CMK (cell line): ENCODE data around the gene PACRG.

ENCODE experiments used
- DNase-seq: peaks from one replicate; pipeline ENCODE4 v3.0.0-alpha.2; 2010; ENCODE audit warnings: low read depth

The PACRG gene

DNA sequence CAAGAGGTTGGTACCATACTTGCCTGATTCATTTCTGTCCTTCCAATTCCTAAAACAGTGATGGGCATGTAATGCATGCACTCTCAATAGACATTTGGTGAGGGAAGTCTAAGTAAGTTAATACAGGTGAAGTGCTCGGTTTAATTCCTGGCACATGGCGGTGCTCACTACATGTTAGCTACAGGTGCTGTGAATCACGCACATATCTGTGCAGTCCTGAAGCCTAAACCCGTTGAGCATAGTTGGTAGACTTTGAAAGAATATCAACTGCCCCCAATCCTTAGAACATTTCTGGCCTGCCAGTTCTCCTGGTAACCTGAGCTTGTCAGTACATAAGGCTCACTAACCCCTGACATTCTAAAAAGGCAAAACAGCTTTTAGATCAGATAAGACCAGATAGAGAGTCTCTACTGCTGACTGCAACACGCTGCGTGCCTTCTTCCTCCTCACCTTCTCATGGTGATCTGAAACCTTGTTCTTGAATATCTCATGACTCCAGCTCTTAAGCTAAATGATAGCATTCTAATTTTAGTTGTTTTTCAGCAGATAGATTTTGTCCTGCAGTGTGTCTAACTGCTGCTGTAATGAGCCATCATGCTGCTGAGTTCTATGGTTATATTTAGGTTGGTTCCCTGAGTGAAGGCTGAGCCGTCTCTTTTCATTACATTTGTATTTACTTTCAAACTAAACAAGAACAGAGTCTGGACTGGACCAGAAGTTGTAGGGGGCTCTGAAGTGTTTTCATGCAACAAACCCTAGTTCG lies 358.3 kb downstream of the PACRG start:
- DNase-seq = no peak

DNA sequence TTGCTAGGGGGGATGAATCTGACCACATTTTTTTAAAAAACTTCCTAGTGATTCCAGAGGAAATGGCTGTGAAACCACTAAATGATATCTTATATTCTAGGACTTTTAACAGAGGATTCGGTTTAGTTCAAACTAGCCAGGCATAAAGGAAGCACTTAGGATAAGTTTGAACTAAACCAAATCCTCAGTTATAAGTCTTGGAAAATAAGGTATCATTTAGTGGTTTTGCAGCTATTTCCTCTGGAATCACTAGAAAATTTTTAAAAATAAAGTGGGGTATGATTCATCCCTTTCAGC lies 358.8 kb downstream of the PACRG start:
- DNase-seq = no peak

DNA sequence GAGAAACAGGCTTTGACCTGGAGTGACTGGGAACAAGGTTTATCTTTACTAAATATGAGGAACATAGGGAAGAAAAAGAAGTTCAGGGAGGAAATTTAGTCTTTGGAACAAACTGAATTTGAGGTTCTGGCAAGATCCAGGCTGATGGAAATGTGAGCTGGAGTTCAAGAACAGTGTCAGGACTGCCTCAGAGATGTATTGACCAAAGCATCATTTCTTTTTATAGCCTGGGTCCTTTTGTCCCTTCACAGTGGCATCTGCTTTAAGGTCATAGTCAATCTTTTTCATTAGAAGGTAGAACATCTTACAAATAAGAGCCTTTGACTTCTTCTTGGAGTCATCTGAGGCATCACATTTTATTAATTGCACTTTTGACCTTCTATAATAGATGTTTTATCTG lies 360.2 kb downstream of the PACRG start:
- DNase-seq = no peak

DNA sequence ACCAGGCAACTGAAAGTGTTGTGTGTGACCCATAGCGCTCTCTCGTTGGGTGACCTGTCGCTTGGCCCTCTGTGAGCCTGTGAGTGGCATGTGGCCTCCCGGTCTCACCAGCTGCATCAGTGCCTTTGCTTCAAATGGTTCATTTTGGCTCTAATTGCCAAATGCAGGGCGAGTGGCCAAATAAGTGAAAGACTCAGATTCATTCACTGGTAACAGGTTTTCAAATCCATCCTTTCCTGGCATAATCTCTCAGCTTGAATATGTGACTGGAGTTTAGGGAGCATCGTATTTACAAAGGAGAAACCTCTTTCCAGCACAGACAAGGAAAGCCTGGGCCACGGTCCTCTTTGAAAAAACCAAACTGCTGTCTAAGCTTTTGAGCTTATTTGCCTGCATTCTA lies 365.1 kb downstream of the PACRG start:
- DNase-seq = no peak

DNA sequence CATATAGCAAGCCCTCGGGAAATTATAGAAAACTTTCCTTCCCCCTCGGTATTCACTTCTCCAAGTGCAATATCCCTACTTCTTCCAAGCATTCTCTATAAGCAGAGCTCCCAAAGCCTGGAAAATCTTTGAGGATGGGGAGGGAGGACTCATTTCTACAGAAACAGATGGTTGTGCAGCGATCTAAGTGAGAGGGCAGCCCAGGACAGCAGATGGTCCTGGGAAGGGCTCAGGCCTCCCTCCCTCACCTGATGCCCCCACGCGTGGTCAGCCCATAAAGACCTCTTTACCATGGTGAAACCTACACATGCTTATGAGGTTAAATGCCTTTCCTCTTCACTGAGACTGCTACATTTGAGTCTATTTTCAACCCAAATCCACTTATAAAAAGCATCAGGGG lies 367.1 kb downstream of the PACRG start:
- DNase-seq = no peak

DNA sequence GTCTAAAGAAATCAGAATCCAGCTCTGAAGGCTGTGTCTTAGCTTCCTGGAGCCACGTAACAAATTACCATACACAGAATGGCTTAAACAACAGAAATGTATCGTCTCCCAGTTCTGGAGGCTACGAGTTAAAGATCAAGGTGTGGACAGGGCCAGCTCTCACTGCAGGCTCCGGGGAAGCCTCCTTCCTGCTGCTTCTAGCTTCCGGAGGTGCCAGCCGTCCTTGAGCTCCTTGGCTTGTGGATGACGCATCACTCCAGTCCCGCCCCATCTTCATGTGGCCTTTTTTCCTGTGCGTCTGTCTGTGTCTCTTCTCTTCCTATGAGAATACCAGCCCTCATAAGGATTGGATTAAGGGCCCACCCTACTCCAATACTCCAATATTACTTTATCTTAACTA lies 367.6 kb downstream of the PACRG start:
- DNase-seq = no peak

DNA sequence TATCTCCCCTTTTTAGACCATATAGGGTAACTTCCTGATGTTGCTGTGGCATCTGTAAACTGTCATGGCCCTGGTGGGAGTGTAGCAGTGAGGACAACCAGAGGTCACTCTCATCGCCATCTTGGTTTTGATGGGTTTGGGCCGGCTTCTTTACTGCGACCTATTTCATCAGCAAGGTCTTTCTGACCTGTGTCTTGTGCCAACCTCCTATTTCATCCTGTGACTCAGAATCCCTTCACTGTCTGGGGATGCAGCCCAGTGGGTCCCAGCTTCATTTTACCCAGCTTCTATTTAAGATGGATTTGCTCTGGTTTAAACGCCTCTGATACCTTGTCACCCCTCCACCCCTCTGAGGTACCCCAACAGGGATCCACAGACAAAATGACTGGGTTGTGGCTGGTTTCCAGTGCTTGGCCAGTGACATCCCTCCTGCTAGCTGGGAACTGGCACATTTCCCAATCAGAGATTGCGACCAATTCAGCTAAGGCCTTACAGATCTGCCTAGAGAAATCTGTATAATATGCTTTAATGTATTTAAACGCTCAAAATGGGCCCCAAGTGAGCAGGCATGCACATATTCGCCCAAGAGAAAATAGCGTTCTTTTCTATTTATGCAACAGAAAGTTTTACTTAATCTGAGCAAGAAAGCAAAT lies 371.2 kb downstream of the PACRG start:
- no peak for DNase-seq

DNA sequence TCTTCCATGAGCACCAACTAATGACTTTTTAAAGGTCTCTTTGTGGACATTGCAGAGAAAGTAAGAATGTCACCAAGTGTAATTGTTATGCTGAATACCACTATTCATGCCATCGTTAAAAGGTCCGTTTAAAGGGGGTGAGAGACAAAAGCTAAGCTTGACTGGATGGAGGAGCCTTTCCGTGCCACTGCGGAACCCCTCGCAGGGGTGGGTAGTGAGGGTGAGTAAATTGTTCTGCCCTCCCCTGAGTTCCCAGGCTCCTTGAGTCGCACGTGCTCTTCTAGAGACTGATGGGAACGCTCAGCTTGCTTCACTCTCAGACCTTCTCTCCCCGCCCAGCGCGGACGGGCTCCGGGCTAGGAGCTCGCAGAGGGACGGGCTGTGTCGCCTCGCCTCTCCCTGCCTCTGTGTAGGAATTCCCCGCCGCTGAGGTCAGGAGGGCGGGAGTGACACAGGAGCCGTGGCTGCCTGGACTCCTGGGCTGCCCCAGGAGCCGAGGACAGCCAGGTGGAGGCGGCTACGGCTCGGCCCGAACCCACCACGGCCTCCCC lies 371.9 kb downstream of the PACRG start:
- no peak for DNase-seq

DNA sequence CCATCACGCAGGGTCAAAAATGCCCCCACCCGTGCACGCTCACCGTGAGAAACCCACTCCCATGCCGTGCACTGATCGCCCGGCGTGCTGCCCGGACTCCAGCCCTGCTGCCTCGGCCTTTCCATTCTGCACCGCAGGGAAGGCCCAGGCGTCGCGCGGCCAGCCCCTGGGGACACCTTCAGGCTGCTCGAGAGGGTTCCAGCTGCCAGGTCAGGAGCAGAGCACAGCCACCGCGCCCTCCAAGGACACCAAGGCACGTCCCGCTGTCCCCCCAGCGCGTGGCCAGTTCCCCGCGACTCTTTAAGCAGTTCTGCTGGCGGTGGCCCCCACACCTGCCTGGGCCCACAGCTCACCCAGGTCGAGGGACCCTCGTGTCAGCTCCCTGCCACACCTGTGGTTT lies 372.5 kb downstream of the PACRG start:
- no peak for DNase-seq

DNA sequence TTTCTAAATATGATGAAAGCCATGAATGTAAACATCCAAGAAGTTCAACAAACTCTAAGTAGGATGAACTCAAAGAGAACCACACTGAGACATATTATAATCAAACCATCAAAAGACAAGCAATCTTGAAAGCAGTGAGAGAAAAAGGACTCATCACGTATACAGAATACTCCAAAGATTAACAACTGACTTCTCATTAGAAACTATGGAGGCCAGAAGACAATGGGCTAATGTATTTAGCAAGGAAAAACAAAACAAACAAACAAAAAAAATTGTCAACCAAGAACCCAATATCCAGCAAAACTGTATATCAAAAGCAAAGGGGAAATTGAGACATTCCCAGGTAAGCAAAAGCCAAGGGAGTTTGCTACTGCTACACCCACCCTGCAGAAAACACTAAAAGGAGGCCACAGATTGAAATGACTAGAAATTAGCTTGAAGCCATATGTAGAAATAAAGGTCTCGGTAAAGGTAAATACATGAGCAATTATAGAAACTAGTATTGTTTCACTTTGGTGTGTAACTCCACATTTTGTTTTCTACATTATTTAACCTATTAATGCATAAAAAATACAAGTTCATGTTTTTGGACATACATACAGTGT lies 385.7 kb downstream of the PACRG start:
- no peak for DNase-seq

DNA sequence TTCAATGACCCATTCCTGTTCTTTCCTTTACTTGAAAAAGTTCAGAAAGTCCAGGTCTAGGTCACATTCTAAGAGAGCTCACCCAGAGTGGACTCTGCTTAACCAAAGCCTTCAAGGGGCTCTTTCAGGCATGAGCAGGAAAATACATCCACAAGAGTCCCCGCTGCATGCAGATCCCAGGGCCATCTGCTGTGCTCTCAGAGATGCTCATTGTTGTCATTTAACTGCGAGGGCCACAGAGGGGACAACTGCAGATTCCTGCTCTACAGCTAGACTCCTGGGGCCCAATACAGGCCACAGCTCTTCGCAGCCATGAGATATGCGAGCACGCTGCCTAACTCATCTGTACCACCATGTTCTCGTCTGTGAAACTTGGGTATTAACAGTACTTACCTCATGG lies 391.2 kb downstream of the PACRG start:
- no peak for DNase-seq

DNA sequence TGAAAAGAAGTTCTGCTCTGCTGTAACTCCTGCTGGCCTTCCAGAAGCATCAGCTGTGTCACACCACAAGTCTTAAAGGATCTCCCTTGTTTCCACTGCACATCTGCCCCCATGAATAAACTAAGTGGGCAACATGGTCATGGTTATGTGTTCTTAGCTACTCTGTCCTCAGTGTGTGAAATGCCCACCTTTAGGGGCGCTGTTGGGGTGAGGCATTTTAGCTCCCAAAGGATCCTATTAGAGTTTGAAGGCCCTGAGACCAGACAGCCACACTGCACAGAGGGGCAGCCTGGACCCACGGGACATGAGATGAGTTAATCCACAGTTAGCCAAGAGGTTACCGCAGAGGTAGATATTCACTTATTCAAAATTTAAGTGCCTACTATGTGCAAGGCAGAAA lies 392.4 kb downstream of the PACRG start:
- DNase-seq = no peak

DNA sequence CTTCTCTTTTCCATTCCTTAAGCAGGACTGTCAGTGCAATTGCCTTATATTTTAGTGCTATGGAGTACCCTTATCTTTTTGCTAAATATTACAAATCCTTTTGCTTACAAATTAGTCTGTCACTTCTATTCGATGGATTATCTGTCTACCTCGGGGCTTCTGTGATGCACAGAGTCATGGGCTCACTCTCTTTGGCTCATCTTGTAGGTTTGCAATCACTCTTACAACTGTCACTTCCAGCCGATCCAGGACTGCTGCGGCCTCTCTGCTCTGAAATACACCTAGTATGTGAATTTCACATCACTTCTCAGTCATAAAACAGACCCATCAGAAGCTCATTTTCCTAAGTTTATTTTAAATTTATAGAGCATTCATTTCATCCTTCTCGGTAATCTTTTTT lies 393.5 kb downstream of the PACRG start:
- DNase-seq = no peak

DNA sequence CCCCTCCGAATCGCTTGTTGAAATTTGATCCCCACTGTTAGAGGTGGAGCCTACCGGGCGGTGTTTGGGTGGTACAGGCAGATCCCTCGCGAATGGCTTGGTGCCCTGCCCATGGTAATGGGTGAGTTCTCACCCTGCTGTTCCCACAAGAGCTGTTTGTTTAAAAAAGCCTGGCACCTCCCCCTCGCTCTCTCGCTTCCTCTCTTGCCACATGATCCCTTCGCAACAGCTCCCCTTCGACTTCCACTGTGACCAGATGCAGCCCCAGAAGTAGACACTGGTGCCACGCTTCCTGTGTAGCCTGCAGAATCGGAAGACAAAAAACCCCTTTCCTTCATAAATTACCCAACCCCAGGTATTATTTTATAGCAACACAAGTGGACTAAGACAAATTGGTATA lies 394.6 kb downstream of the PACRG start:
- no peak for DNase-seq

DNA sequence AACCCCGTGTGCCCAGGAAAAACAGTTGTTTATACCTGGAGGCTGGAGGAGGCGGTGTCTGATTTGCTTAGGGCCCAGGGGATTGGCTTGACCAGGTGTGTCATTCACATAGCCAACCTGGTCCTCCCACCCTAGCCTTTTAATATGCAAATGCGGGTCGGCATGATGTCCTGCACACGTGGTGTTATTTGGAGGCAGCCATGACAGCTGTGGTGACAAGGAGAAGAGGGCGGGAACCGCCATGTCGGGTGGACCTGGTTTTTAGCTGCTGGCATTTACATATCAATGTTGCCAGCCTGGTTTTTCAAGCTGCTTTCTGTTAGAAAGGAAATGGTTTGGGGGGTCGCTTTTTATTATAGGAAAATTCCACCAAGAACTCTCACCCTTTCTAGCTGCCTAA lies 395.3 kb downstream of the PACRG start:
- DNase-seq = no peak

DNA sequence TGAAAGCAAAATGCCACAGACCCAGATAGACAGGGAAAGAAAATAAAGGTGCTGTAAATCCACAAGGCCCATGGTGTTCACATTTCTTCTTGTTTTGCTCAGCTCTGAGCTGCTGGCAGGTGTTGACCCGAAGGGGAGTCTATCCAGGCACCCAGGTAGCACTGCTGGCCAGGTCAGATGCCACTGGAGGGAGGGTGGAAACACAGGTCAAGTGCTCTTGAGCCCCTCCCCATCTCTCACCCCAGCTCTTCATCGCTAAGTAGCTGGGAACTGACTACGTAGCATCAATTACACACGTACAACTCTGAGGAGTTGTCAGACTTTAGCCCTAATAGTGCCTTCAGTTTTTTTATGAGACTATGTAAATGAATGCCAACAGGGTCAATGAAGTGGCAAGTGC lies 399.0 kb downstream of the PACRG start:
- DNase-seq = no peak

DNA sequence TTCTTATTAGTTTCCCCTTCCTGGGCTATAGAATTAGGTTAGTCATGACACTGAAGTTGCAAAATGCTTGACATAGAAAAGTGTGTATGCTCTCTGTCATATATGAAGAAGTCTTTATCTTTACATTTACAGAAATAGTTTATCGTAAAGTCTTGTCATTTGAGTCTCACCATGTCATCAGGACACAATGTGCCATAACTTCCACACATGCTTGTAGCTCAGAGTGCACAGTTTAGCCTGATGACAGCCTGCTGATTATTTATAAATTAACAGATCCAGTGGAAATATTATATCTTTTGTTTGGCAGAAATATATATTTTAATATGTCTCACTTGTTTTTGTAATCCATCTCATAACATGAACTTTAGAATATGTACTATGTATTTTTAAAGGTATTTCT lies 399.8 kb downstream of the PACRG start:
- DNase-seq = no peak

DNA sequence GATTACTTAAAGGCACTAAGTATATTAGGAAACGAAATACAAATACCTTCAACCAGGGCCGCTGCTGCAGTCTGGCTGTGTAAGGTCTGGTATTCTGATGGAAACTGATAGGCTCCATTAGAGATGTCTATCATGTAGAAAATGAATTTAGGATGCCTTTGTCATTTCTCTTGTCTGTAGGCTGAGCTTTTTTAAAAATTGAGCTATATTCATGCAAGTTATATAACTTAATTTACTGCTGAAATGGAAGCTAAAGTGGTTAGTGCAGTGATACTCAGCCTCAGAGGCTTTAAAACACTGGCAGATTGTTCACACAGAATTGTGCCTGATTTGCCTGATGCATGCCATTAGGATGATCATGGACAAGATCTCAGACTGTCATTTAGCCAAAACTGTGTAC lies 400.6 kb downstream of the PACRG start:
- DNase-seq = no peak

DNA sequence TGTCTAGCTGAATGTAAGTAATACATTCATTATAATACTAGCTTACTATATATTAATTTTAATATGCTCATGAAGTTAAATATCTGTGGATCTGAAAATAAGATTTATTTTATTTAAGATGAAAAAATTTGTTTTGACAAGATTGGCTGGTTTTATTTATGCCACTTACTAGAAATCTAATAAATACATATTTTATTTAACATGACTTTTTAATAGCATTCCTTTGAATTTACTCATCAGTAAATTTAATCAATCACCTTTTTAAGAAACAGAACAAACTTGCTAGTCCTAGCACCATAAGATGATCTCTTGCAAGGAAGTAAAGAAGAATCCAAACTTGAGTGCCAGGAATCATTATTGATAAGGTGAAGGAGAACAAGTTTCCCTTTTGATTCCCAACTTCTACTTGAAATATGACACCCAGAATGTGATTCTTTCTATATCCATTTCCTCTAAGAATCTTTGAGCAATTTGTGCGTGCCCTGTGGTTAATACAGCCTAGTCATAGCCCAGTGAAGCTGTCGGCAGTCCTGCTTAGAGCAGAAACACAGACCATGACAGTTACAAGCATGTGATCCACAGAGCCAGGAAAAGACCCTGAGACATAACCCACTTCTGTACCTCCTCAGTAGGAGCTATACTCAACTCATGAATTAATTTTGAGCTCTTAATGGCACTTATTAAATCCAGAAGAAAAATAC lies 404.4 kb downstream of the PACRG start:
- DNase-seq = no peak

DNA sequence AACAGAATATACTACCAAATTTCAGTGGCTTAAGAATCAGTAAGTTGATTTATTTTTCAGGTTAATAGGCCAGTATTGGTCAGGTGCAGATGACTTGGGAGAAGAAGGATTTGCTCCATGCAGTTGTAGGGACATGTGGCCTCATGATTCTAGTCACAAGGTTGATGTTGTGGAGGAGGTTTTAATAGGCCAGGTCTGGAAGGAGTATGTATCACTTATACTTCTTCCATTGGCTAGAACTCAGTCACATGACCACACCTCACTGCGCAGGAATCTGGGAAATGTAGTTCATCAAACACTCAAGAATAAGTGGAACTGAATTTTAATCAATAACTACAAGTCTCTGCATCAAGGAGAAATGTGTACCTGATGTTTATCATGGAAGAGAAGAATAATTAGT lies 405.2 kb downstream of the PACRG start:
- DNase-seq = no peak

DNA sequence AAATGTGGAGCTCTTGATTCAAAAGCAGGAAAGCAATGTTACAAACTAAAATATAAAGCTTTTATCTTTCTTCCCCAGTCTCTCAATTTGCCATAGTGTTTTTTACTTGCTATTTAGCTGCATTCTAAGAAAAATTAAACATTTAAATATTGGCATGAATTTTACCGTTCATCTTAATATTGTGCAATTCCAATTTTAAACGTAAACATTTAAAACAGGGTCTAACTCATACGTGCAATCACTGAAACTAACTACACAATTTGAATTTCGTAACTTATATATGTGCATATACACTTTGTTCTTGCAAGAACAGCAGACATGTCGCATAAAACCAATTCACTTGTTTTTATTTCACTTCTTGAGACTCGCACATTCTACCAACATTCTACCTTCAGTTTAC lies 405.9 kb downstream of the PACRG start:
- DNase-seq = no peak

DNA sequence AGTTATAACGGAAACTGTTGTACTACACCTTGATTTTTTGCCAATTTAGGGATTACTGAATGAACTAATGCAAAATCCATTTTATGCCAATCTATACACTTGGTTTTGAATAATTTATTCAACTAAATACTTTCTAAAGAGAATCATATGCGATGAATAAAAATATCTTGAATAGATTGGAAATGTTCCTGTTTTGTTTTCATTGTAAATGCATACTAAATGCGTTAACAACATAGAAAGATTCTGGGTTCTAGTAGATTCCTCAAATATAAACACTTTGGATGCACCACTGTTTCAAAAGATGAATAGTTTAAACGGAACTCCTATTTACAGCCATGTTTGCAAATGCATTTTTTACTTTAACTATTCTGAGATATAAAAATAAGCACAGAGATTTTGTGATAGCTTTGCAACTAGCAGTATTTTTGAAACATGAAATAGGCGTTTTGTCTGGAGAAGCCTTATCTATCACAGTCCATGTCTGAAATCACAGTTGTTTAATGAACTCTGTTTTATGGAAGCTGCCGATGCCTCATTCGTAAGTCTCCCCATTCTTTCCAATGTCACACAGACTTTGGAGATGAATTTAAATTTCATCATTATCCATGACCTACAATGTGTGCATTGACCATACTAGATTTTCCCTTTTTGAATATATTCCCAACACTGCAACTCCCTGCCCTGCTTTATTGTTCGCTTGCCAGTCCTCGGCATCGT lies 409.1 kb downstream of the PACRG start:
- no peak for DNase-seq
